ENCODE results near the gene LRFN4.
A peak's percentile ranks its signal among the peaks of the same experiment; 100 is the strongest.

Gene LRFN4

GRCh38 chr11:66858939-66859685 is 2.2 kb downstream of the LRFN4 start:
- no peak for DNase-seq

GRCh38 chr11:66859686-66860448 is 3.0 kb downstream of the LRFN4 start:
- DNase-seq: no peak

GRCh38 chr11:66860449-66860831 is 3.6 kb downstream of the LRFN4 start:
- no peak for DNase-seq

DNA sequence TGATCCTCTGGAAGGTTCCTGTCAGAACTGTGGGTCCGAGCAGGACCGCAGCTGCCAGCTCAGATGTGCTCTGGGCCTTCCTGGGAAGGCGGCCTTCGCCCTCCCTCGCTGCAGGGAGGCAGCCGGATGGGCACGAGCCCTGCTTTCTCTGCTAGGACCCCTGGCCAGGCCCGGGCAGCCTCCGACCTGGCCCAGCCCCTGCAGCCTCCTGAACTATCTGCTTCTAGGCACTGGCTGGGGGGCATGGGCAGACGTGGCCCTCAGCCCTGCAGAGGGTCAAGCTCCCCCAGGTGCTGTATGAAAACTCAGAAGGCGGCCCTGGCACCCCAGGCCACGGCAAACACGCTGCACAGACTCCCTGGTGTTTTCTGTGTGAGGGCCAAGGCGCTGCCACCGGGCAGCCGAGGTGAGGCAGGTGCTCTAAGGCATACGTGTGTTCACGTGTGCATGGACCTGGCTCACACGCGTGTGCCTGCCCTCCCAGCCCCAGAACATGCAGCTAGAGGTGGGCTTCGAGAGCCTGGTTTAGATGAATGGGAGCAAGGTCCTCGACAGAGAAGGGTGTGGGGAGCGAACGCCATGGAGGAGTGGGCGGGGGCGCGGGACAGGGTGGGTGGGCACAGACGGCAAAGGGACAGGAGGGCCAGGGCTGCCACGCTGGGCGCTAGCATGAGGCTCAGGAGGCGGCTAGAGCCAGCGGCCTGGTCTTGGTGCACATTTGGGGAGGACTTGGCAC is 4.3 kb downstream of the LRFN4 start:
- no peak for DNase-seq

DNA sequence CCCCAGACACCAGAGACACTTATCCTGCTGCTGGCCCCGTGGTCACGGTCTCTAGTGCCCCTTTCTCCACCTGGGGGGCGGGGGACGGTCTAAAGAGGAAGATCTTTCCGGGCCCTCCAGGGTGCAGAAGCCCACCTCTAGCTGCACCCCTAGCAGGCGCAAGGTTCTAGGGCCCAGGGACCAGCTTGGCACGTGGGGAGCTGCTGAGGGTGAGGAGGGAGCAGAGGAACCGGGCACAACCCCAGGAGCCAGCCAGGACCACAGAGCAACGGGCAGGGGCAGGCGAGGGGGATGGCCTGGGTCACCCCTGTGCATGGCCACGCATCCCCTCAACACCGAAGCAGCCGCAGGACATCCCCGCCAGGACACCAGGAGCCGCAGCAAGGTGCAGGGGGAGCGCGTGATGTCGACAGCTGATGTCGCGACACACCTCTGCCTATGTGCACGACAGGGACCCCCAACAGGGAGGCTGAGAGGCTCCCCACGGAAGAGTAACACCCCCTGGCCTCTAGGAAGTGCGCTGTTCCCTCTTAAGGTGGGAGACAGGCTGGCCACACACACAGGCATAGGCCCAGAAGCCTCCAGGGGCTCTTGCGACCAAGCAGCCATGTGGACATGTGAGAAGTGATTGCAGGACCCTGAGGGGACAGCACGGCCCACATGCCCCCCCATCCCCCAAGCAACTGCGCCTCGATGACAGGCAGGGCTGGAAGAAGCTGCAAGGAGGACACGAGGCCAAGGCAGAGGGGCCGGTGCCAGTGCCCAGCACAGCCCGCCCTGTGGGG is 5.1 kb downstream of the LRFN4 start:
- no peak for DNase-seq

GRCh38 chr11:66862559-66863037 is 5.7 kb downstream of the LRFN4 start:
- DNase-seq: no peak

DNA sequence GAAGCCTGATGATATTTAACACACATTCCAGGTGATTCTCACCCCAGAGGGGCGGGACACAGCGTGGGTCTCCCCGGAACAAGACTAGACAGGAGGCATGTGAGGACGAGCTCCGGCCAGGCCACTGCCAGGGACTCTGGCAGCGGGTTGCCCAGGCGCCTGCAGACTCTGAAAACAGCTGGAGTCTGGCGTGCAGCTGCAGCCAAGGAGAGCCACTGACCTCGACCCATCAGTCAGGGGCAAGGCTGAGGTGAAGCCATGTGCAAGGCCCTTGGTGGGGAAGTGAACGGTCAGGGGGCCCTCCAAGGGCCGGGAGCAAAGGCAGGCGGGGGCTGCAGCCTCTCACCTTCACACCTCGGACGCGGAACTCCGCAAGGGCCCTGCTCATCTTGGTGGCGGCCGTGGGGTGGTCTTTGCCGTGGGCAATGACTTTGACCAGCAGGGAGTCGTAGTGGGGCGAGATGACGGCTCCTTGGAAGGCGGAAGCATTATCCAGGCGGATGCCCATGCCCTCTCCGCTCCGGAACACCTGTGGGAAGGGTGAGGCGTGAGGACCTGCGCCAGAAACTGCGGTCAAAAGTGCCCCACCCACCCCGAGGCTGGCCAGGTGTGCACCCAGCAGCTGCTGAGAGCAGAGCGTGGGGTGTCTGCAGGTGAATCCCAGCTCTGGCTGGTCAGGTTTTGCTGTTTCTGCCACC is 6.7 kb downstream of the LRFN4 start:
- DNase-seq: no peak

- DNase-seq: no peak
Measured at GRCh38 chr11:66864172-66864901, 7.5 kb downstream of the LRFN4 start.

- DNase-seq: no peak
Measured at GRCh38 chr11:66864924-66865697, 8.2 kb downstream of the LRFN4 start.

GRCh38 chr11:66866007-66866406 is 9.1 kb downstream of the LRFN4 start:
- DNase-seq: no peak

GRCh38 chr11:66866511-66866986 is 9.7 kb downstream of the LRFN4 start:
- no peak for DNase-seq

- DNase-seq: no peak
Measured at GRCh38 chr11:66867425-66868040, 10.7 kb downstream of the LRFN4 start.

DNA sequence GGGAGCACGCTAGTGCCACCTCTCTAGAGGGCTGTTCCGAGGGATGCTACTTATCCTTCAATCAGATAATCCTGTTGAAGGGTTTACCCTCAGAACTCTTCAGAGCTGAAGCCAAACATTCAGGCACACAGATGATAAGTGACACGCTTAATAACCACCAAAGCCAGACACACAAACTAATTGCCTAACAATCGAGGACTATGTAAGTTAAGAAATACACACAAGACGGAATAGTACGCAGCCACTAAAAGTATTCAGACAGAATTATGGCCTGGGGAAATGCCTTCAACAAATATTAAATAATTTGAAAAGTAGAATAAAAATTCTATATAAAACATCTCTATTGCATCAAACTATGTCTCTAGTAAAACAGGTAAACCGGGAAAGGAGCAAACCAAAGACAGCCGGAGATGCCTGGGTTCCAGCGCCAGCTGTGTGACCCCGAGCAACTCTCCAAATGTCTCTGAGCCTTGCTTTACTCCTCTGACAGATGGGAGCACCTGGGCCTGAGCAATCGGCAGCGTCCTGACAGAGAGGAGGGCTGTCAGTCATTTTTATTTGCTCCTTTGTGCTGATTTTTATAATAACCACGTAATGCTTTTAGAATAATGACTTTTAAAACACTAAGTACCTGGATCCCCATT is 11.3 kb downstream of the LRFN4 start:
- DNase-seq: no peak

DNA sequence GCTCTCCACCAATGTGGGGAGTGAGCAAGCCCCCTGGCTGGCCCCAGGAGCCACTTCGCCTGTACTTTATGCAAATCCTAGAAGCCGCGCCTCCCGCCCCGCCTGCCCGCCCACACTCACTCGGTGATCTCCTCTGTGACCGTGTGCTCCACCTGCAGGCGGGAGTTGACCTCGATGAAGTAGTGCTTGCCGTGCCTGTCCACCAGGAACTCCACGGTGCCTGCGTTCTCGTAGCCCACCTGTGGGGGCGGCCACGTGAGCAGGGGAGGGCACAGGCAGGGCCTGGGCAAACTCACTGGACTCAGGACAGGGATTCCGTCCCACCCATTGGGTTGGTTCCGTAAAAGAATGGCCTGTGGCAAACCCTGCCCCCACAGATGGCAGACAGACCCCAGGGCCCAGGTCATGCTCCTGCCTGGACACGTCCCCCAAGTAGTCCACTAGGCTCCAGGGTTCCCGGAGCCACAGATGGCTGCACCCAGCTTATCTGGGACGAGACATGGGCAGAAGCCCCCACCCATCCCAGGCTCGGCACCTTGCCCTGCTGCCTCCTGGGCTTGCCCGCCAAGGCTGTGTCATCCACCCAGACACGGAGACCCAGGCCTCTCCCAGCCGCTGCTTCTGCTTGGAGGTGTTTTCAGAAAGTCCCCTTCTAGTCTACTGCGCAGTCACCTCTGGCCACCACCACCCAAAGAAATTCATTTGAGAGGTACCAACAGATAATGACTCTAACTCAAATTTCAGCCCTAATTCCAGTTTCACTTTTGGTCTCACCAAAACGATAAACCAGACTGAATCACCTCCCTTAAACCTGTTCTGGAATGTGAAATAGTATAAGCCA is 12.1 kb downstream of the LRFN4 start:
- peak; percentile 17 for DNase-seq

GRCh38 chr11:66869567-66869870 is 12.7 kb downstream of the LRFN4 start:
- no peak for DNase-seq

- DNase-seq: no peak
Measured at GRCh38 chr11:66870131-66870530, 13.3 kb downstream of the LRFN4 start.

- DNase-seq: no peak
Measured at GRCh38 chr11:66870616-66871520, 14.0 kb downstream of the LRFN4 start.

GRCh38 chr11:66871521-66871901 is 14.6 kb downstream of the LRFN4 start:
- no peak for DNase-seq

All from OCI-M1 (cell line).